K562 treated with DMSO at 1 percent for 12 hours (cell line): ENCODE data around the gene GAGE12E. TPM values are rescaled to one million over a fixed set of nuclear protein-coding genes. Genes with fewer than 3 reads are reported as not detected.

ENCODE experiments used
- total RNA-seq: library from RNA; unstranded; fragments of 300-600 nt; gene quantifications from 2 replicates; pipeline ENCODE4 v1.2.3, GENCODE V29; 2022; ENCODE audit not compliant: insufficient read depth

GAGE12E gene
- not detected in 2 replicates for total RNA-seq

GRCh38 chrX:49550989-49551388, at the start of gene GAGE12E:
GAGE12E (plus strand) TSS chrX:49551289; CDS start chrX:49552444, 1,155 bp downstream.

GRCh38 chrX:49531877-49532276, 19.2 kb upstream of the GAGE12E start, which contains the start of gene GAGE12C:
GAGE12C (plus strand) TSS chrX:49532177; CDS start chrX:49533332, 1,155 bp downstream.

DNA sequence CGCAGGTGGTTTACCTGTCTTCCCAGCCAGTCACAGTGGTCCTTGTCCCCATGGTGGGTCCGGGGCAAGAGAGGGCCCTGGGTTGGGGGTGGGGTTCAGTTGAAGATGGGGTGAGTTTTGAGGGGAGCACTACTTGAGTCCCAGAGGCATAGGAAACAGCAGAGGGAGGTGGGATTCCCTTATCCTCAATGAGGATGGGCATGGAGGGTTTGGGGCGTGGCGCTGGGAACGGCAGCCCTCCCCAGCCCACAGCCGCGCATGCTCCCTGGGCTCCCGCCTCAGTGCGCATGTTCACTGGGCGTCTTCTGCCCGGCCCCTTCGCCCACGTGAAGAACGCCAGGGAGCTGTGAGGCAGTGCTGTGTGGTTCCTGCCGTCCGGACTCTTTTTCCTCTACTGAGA, 9.7 kb upstream of the GAGE12E start, which contains the start of gene GAGE12D:
Gene GAGE12D, plus strand, starts transcription at position 301 of the 400 bp plus-strand sequence. CDS start 1,155 bp downstream, outside the sequence.

GRCh38 chrX:49560542-49560941, 9.5 kb downstream of the GAGE12E start, which contains the start of gene GAGE12F:
GAGE12F (plus strand) TSS chrX:49560842; CDS start chrX:49561997, 1,155 bp downstream.

GRCh38 chrX:49570100-49570499, 19.0 kb downstream of the GAGE12E start, which contains the start of gene GAGE12G:
GAGE12G (plus strand) TSS chrX:49570400; CDS start chrX:49571555, 1,155 bp downstream.

GRCh38 chrX:49579649-49580048, 28.6 kb downstream of the GAGE12E start, which contains the start of gene GAGE12H:
GAGE12H (plus strand) TSS chrX:49579949; CDS start chrX:49581104, 1,155 bp downstream.

GRCh38 chrX:49589196-49589595, 38.1 kb downstream of the GAGE12E start, which contains the start of gene GAGE2A:
GAGE2A (plus strand) TSS chrX:49589496; CDS start chrX:49590651, 1,155 bp downstream.

DNA sequence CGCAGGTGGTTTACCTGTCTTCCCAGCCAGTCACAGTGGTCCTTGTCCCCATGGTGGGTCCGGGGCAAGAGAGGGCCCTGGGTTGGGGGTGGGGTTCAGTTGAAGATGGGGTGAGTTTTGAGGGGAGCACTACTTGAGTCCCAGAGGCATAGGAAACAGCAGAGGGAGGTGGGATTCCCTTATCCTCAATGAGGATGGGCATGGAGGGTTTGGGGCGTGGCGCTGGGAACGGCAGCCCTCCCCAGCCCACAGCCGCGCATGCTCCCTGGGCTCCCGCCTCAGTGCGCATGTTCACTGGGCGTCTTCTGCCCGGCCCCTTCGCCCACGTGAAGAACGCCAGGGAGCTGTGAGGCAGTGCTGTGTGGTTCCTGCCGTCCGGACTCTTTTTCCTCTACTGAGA, 47.6 kb downstream of the GAGE12E start, which contains the start of gene GAGE1:
Gene GAGE1, plus strand, starts transcription at position 301 of the 400 bp plus-strand sequence. CDS start 1,155 bp downstream, outside the sequence.

Other genes starting within 250 kb of the GAGE12E start
- not detected in 2 replicates for gene GAGE10, start 247.6 kb upstream of the GAGE12E start, total RNA-seq
- not detected in 2 replicates for gene GAGE12J, start 229.3 kb upstream of the GAGE12E start, total RNA-seq
- 5.3 TPM in 1 of 2 replicates, not detected in the other for gene GAGE13, start 219.7 kb upstream of the GAGE12E start, total RNA-seq
- gene GAGE12C, start 19.1 kb upstream of the GAGE12E start, total RNA-seq = not detected in 2 replicates
- gene GAGE12D, start 9.6 kb upstream of the GAGE12E start, total RNA-seq = not detected in 2 replicates
- not detected in 2 replicates for gene GAGE12F, start 9.6 kb downstream of the GAGE12E start, total RNA-seq
- gene GAGE12G, start 19.1 kb downstream of the GAGE12E start, total RNA-seq = not detected in 2 replicates
- gene GAGE12H, start 28.7 kb downstream of the GAGE12E start, total RNA-seq = not detected in 2 replicates
- gene GAGE2A, start 38.2 kb downstream of the GAGE12E start, total RNA-seq = 16.8 and 16.9 TPM in 2 replicates
- gene GAGE1, start 47.7 kb downstream of the GAGE12E start, total RNA-seq = 15.9 and 35.7 TPM in 2 replicates
- gene PAGE1, start 144.7 kb downstream of the GAGE12E start, total RNA-seq = 61.2 and 93.3 TPM in 2 replicates